GM12874 (cell line): Measurements from ENCODE around the gene LGMN.

Experiments
- CTCF ChIP-seq: IDR thresholded peaks from 2 replicates; pipeline ENCODE4 v1.5.1; 2011; ENCODE audit warnings: low read depth, mild to moderate bottlenecking, control low read depth, low read length, moderate library complexity; ENCODE audit not compliant: insufficient read depth

The LGMN gene

GRCh38 chr14:92678766-92679165, 69.7 kb downstream of the LGMN start:
- TF ChIP-seq CTCF, result no peak

DNA sequence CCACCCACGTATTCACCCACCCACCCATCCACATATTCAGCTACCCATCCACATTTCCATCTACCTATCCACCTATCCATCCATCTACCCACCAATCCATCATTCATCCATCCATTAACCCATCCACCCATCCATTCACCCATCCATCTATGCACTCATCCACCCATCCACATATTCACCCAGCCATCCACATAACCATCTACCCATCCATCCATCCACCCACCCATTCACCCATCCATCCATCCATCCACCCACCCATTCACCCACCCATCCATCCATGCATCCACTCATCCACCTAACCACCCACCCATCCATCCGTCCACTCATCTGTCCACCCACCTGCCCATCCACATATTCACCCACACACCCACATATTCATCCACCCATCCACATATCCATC, 70.5 kb downstream of the LGMN start:
- no peak for TF ChIP-seq CTCF

DNA sequence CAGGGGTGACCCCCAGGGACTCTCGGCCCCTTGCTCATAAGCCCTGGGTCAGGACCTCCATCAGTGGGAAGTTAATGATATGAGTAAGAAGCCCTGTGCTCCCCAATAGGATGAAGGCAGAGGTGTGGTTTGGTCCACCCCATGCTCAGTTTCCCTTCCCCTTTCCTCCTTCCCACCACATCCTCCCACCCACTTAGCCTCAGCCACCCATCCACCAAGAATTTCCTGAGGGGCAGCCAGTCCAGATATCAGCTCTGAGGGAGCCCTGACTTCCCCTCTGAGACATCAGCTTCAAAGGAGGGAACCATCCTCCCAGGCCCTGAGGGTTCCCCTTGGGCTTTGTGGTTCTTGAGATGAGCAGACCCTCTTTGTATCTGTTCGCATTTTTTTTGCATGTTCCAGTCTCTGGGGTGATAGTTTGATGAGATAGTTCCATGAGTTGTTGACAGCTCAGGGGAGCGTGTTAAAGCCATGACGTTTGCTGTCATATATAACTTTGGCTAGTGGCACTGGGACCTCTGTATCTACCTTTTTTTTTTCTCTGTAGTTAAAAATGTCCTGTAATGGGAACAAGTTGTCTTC, 71.2 kb downstream of the LGMN start:
- no peak for TF ChIP-seq CTCF

GRCh38 chr14:92676403-92677086, 71.9 kb downstream of the LGMN start:
- no peak for TF ChIP-seq CTCF

DNA sequence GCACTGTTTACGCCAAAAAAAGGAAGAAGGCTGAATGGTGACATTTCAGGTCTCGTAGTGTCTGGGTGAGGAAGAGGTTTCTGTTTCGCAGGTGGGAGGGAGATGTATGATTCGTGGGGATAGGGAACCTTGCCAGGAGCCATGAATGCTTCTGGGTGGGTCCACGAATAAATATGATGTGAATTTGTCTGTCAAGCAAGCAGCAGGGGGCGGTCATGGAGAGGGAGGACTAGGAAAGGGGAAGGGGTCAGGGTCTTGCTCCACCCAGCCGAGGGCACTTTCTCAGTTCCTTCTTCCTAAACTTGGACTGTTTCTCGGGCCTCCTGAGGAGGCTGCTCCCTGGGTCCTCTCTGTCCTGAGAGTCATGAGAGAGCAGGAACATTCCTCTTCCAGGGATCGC, 72.5 kb downstream of the LGMN start:
- no peak for TF ChIP-seq CTCF

GRCh38 chr14:92675421-92675820, 73.0 kb downstream of the LGMN start:
- no peak for TF ChIP-seq CTCF

- no peak for TF ChIP-seq CTCF
Measured at GRCh38 chr14:92673601-92674150, 74.8 kb downstream of the LGMN start.
